Stimulated activated CD8-positive, alpha-beta memory T cell treated with anti-CD3 and anti-CD28 coated beads, Interleukin-2, amount 100 ng/mL, for 48 hours (primary cell): ENCODE results near the gene MAL.

Experiments
- DNase-seq, 2 donors: peaks; one replicate each; pipeline ENCODE4 v3.0.0-alpha.2; 2020; ENCODE audit warnings: low read depth in 2 of 2

The MAL gene

DNA sequence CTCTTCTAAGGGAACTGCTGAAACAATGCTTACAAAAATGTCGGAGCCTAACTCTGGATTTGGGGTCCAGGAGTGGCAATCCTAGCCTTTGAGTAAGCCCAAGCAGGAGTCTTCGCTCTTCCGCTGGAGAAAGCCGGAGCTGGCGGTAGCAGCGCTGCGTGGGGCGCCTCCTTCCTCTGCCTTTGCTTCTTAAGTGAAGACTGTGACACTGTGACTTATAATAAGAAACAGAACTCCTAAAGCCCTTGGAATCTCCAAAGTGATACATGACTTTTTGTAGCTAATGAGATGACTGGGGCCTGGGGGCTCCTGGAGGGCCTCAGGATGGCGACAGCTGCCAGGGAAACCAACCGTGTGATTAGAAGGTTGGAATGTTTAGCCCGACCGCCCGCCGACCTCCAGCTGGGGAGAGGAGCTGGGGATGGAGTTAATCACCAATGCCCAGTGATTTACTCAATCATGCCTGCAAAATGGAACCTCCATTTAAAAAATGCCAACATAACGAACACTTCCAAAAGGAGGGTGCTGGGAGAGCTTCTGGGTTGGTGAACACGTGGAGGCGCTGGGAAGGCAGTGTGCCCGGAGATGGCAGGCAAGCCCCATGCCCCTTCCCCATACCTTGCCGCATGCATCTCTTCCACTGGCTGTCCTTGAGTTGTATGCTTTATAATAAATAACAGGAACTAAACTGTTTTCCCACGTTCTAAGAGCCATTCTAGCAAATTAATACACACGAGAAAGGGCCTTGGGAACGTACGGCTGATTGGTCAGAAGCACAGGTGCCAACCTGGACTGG, 29.0 kb upstream of the MAL start:
- DNase-seq = no peak

DNA sequence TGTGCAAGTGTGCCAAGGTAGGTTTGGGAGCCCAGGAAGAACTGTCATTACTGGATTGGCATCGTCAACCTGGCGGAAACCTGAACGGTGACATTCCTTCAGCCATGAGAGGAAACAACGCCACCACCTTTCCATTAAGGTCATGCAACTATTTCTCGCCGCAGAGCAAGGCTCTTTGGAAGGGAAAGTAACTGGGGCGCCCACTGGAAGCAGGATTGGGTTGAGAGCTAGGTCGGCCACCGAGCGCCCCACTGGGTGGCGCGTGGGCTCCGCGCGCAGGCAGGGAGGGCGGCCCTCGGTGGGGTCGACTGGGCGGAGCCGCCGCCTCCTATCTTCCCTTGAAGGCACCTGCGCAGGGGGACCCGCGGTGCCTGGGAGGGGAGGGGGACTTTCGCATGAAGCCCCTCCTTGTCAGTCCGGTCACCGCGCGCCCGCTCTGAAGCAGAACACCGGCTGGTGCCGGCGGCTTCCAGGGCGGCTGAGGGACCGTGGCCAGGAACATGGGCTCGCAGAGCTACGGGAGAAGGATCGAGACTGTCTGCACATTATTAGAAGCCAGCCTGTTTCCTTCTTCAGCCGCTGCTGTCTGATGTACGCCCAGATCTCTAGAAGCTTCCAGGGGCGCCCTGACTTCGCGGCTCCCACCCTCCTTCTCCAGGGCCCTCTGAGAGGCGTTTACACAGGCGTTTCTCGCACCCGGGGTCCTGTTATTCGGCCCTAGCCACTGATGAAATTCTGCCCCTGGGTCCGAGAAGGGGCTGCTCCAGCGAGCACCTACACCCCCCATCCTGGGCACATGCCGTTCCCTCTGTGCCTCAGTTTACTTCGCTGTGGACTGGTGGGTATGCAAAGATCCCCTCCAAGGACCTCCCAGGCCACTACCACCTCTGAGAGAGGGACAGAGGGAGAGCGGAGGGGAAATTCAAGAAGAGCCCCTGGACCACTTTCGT, 27.3 kb upstream of the MAL start:
- no peak for DNase-seq

- DNase-seq = no peak
Measured at GRCh38 chr2:94999431-94999883, 26.1 kb upstream of the MAL start.

GRCh38 chr2:95001051-95001562, 24.4 kb upstream of the MAL start:
- no peak for DNase-seq

GRCh38 chr2:95001701-95002100, 23.8 kb upstream of the MAL start:
- DNase-seq = no peak

- no peak for DNase-seq
Measured at GRCh38 chr2:95002498-95002897, 23.0 kb upstream of the MAL start.

DNA sequence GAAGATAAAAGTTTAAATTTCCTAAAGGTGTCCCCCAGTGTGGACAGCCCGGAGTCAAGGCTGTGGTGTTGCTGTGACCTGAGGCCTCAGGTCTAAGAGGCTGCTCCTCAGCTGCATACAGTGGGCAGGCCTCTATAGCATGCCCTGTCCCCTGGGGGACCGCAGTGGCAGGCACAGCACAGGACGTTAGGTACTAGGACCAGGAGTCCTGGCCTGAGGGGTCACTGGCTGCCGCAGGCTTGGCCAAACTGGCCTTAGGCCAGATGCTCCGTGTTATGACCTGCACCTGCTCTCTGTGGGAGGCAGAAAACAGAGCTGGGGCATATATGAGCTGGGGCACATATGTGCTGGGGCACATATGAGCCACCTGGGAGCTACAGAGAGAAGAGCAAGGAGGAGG, 21.2 kb upstream of the MAL start:
- DNase-seq = no peak

- DNase-seq = no peak
Measured at GRCh38 chr2:95004711-95005110, 20.8 kb upstream of the MAL start.

DNA sequence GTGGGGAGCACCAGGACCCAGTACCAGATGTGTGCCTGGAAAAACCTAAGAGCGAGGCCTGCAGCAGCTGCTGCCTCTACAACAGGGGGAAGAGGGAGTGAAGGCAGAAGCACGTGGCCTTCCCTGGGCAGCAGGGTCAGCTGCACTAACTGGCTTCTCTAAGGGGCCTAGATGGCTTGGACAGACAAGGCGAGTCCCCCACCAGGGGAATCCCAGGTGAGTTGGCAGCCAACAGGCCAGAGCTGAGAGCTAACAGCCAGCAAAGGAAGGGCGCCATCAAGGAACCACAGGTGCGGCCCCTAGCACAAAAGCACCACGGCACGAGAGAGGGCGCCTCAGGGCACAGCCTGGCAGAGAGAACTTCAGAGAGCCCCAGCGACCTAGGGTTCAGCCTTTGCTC, 19.8 kb upstream of the MAL start:
- no peak for DNase-seq

DNA sequence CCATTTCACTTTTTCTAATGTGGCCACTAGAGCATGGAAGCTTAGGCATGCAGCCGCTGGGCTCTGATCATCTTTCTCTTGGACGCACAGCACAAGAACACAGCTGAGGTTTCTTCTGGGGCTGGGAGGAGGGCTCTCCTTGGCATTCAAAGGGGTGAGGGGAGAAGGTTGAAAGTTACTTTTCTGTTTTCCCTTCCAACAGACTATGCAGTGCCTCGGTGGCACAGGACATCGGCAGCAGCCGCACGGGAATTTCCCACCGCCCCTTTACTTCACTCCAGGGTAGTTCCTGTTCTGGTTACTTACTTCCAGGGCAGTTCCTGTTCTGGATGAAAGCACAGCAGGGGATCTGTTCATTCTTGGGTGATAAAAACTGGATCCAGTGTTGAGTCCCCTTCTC, 18.9 kb upstream of the MAL start:
- no peak for DNase-seq

- no peak for DNase-seq
Measured at GRCh38 chr2:95007031-95007609, 18.4 kb upstream of the MAL start.

DNA sequence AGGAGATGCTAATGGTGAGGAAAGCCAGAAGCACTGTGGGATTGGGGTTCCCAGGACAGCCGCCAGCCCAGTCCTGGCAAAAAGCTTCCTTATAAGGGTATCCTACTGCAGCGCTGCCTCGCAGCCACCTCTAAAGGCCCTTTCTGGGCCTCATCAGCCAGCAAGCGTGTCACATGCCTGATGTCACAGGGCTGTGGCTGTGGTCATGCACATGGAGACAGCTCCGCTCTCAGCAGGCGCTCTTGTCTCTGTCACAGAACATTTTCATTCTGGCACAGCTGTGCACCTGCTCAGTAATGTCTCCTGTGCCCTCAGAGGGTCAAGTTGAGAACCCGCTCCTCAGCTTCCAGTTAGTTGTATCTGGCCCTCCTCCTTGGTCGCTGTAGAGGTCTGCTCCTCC, 17.7 kb upstream of the MAL start:
- DNase-seq = no peak

DNA sequence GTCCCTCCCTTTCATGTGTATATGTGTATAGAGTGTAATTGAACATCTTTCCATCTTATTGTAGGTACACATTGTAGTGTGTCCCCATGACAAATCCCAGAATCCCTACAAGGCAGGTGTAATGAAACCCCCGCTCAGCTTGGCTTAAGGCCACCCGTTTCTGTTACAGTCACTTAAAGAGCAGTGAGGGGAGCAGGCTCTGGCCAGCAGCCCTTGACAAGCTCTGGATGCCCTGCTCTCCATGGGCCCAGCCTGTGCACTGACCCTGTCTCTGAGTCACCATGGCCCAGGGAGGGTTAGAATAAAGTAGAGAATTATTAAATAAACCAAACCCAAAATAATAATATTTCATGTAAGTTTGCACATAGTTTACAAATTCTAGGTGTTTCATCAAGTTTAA, 17.2 kb upstream of the MAL start:
- DNase-seq = no peak

DNA sequence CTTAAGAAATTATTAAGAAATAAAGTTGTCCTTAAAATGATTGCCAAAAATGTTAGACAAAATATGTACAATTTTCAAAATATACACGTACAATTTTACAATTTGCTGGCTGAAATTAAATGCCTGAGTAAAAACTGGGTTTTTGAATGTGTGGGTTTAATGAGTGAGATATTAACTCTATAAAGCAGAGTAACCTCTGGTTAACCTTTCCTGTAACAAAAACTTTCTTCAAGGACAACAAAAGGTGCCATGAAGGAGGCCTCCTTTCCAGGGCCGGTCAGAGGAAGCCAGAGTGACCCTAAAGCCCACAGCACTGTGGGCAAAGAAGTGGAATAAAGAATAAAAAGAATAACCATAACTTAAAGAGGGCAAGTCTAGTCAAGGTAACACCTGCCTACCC, 16.5 kb upstream of the MAL start:
- no peak for DNase-seq

DNA sequence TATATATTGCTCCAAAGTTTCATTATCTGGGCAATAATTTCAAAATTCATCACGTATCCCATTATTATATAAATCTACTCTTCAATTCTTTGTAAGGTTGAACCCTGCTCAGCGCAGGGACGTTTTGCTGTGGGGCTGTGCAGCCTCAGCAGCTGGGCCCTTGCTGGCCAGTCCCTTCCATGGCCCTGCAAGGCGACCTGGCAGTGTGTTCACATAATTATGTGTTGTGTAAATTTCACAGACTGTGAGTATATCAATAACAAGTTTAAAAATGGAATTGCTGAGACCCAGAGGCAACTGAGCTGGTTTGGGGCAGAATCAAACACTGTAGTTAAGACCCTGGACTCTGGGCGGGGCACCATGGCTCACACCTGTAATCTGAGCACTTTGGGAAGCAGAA, 16.1 kb upstream of the MAL start:
- no peak for DNase-seq

DNA sequence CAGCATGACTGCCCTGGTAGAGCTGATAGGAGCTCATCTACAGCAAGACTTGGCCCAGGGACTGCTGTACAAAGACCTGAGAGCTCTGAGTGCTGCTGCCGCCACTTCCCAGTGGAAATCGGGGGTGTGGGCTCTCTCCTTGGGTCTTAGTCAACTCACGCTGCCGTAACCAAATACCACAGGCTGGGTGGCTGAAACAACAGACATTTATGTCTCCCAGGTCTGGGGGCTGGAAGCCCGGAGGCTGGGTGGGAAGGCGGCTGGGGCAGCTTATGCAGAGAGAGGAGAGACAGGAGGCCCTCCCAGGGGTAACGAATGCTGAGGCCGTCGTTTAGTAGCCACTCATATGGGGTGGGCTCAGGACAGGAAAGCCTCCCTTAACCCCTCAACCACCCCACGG, 15.4 kb upstream of the MAL start:
- no peak for DNase-seq

- DNase-seq = no peak
Measured at GRCh38 chr2:95010718-95011117, 14.8 kb upstream of the MAL start.

DNA sequence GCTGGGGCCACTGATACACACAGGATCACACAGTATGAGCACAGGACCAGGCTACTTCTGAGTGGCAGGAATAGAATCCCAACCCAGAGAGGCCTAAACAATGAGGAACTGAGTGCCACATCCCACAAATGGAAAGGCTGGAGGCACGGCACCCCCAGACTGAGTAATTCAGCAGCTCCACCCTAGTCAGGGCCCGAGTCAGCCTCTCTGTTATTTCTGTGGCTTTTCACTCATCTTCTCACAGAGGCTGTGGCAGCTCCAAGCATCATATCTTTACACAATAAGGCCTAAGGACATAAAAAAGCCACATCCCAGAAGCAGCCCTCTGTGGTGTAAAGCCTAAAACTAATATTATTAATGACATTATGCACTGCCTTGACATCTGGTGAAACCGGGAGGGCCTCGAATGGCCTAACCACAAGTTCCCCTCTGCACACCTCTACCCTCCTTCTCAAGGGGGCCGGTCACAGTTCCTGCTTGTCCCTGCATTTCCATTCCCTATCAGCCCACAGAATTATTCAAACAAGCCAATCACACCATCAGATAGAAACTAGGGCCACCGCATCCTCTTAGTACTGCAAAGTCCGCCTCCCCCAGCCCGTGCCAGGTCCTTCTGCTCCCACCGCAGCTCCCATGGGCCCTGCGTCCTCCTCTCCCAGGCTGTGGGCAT, 12.5 kb upstream of the MAL start:
- DNase-seq = no peak

DNA sequence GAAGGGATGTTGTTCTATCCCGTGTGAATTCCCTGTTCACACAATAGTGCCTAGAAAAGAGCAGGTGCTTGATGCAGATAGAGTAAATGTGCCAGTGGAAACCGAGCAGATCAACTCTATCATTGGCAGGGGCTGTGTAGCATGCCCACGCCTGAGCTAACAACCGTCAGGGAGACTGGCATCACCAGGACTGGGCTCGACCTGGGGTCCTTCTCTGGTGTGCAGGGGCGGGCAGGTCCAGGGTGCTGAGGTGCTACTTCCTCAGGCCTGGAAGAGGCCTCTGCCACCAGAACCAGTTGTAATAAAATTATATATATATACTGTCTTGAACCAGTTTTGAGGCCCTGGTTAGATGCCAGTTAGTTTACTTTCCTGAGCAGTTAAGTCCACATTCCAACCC, 11.8 kb upstream of the MAL start:
- DNase-seq = no peak

- no peak for DNase-seq
Measured at GRCh38 chr2:95014126-95014708, 11.3 kb upstream of the MAL start.

DNA sequence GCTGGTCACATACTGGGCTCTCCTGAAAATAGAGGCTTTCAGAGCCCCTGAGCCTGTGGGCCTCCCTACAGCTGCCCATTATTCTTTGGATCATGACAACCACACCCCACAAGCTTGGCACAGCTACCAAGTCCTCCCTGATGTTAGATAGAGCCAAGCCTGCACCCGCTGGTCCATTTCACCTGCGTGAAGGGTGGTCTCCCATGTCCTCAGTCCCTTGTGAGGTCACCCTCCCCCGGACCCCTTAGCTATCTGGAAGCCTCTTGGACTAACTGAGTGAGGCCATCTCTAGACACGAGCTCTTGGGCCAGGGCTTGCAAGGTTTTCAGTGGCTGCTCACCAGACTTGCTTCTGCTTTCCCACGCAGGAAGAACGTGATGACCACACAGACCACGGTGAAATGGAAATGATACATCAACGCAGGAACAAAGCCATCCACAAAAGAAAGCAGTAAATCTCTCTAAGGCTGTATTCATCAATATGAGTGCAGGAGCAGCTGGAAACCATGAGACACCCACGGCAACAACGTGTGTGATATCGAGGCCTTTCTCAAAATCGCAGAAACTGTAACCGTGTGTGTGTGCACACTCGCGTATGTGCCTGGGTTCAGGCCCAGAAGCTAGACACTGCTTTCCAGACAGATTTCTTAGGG, 10.1 kb upstream of the MAL start:
- no peak for DNase-seq
